Ishikawa (cell line): Measurements from ENCODE around the gene PPP1R12B.
"Not testable (repeated sequence)": the region's sequence is repeated elsewhere in the genome, so short reads cannot be mapped to it uniquely, and the experiment has no call there.

ENCODE experiments used
- CEBPB ChIP-seq: IDR thresholded peaks from 2 replicates; pipeline ENCODE4 v1.6.1; 2012
- EP300 ChIP-seq: IDR thresholded peaks from 2 replicates; pipeline ENCODE4 v1.6.1; 2012; ENCODE audit warnings: borderline replicate concordance
- FOXM1 ChIP-seq: IDR thresholded peaks from 2 replicates; pipeline ENCODE4 v1.6.1; 2012; ENCODE audit warnings: low read depth, borderline replicate concordance
- REST ChIP-seq: IDR thresholded peaks from 2 replicates; pipeline ENCODE4 v1.6.1; 2012; ENCODE audit warnings: low read depth, mild to moderate bottlenecking
- TAF1 ChIP-seq: IDR thresholded peaks from 2 replicates; pipeline ENCODE4 v1.6.1; 2012; ENCODE audit warnings: low read depth, mild to moderate bottlenecking
- YY1 ChIP-seq: IDR thresholded peaks from 2 replicates; pipeline ENCODE4 v1.6.1; 2012; ENCODE audit warnings: low read depth

- TF ChIP-seq REST, CEBPB, YY1, FOXM1, TAF1, EP300: not testable (repeated sequence)
Measured at GRCh38 chr1:202483362-202483761, 134.9 kb downstream of the PPP1R12B start.
